IPS-20b (cell line): ENCODE measurements around the gene C21orf58.
"Not testable (repeated sequence)": the region's sequence is repeated elsewhere in the genome, so short reads cannot be mapped to it uniquely, and the experiment has no call there.

Experiments
- H3K27ac ChIP-seq: one replicate; pipeline ENCODE4 v1.5.1; 2013; ENCODE audit warnings: low read length
- H3K27me3 ChIP-seq: 2 replicates; pipeline ENCODE4 v1.6.1; 2013; ENCODE audit warnings: mild to moderate bottlenecking, low read length, inconsistent platforms; ENCODE audit not compliant: insufficient read depth
- H3K36me3 ChIP-seq: 2 replicates; pipeline ENCODE4 v1.6.1; 2013; ENCODE audit warnings: low read depth, mild to moderate bottlenecking, inconsistent platforms, low read length, moderate library complexity; ENCODE audit not compliant: insufficient read depth
- H3K4me1 ChIP-seq: 2 replicates; pipeline ENCODE4 v1.6.1; 2013; ENCODE audit warnings: mild to moderate bottlenecking, control low read depth, inconsistent platforms, low read length, moderate library complexity; ENCODE audit not compliant: insufficient read depth
- H3K4me3 ChIP-seq: 2 replicates; pipeline ENCODE4 v1.5.1; 2013; ENCODE audit warnings: mild to moderate bottlenecking, low read length, inconsistent platforms
- H3K9ac ChIP-seq: 2 replicates; pipeline ENCODE4 v1.6.1; 2013; ENCODE audit warnings: low read depth, mild to moderate bottlenecking, inconsistent platforms, low read length, moderate library complexity
- H3K9me3 ChIP-seq: 2 replicates; pipeline ENCODE4 v1.6.1; 2013; ENCODE audit warnings: mild to moderate bottlenecking, low read depth, low read length, inconsistent platforms; ENCODE audit not compliant: insufficient read depth

C21orf58 gene

GRCh38 chr21:46319186-46319585 lies 4.5 kb downstream of the C21orf58 start:
- peaks cover 15% of the 10 kb centered on the region for H3K4me1 ChIP-seq
- no peak overlapping the region for H3K4me3 ChIP-seq
- no peak overlapping the region for H3K9ac ChIP-seq
- H3K27me3 ChIP-seq, result no peaks in the 10 kb centered on the region
- H3K27ac ChIP-seq, result no peak overlapping the region
- peaks cover 22% of the 10 kb centered on the region for H3K36me3 ChIP-seq
- H3K9me3 ChIP-seq, result no peaks in the 10 kb centered on the region

GRCh38 chr21:46318464-46318845 lies 5.2 kb downstream of the C21orf58 start:
- H3K4me3 ChIP-seq, result no peak overlapping the region
- no peak overlapping the region for H3K9ac ChIP-seq
- no peak overlapping the region for H3K27ac ChIP-seq
- peaks cover 15% of the 10 kb centered on the region for H3K4me1 ChIP-seq
- H3K27me3 ChIP-seq, result no peaks in the 10 kb centered on the region
- H3K36me3 ChIP-seq, result peaks cover 23% of the 10 kb centered on the region
- no peaks in the 10 kb centered on the region for H3K9me3 ChIP-seq

- peaks cover 29% of the 10 kb centered on the region for H3K36me3 ChIP-seq
- no peak overlapping the region for H3K9ac ChIP-seq
Observed at GRCh38 chr21:46317710-46318463, 5.8 kb downstream of the C21orf58 start.

GRCh38 chr21:46316708-46317324 lies 6.9 kb downstream of the C21orf58 start:
- H3K36me3 ChIP-seq, result peaks cover 25% of the 10 kb centered on the region
- H3K9me3 ChIP-seq, result no peaks in the 10 kb centered on the region
- H3K4me3 ChIP-seq, result no peak overlapping the region
- no peak overlapping the region for H3K9ac ChIP-seq
- no peaks in the 10 kb centered on the region for H3K27me3 ChIP-seq
- H3K27ac ChIP-seq, result no peak overlapping the region
- peaks cover 10% of the 10 kb centered on the region; the same call in 1 of the 2 replicates for H3K4me1 ChIP-seq

More at GRCh38 chr21:46317710-46318463, 5.8 kb downstream of the C21orf58 start:
- no peaks in the 10 kb centered on the region for H3K27me3 ChIP-seq
- peaks cover 15% of the 10 kb centered on the region for H3K4me1 ChIP-seq
- H3K4me3 ChIP-seq, result no peak overlapping the region
- H3K9me3 ChIP-seq, result no peaks in the 10 kb centered on the region
- H3K27ac ChIP-seq, result no peak overlapping the region

- Histone ChIP-seq H3K36me3 (peaks cover 17% of the 10 kb centered on the region; the same call in 1 of the 2 replicates), H3K27ac (no peak overlapping the region), H3K4me3 (no peak overlapping the region), H3K9me3 (no peaks in the 10 kb centered on the region), H3K9ac (no peak overlapping the region), H3K27me3 (no peaks in the 10 kb centered on the region), H3K4me1 (peaks cover 7% of the 10 kb centered on the region; the same call in 1 of the 2 replicates)
Observed at GRCh38 chr21:46314441-46315020, 9.1 kb downstream of the C21orf58 start.

- H3K27me3 ChIP-seq, result no peaks in the 10 kb centered on the region
- peaks cover 24% of the 10 kb centered on the region; the same call in 1 of the 2 replicates for H3K36me3 ChIP-seq
Observed at GRCh38 chr21:46312949-46313348, 10.7 kb downstream of the C21orf58 start.

GRCh38 chr21:46311568-46311967 lies 12.1 kb downstream of the C21orf58 start:
- Histone ChIP-seq H3K27ac (no peak overlapping the region), H3K9ac (no peak overlapping the region), H3K27me3 (no peaks in the 10 kb centered on the region), H3K4me3 (no peak overlapping the region), H3K36me3 (peaks cover 33% of the 10 kb centered on the region), H3K4me1 (no peaks in the 10 kb centered on the region), H3K9me3 (no peaks in the 10 kb centered on the region)

More at GRCh38 chr21:46312949-46313348, 10.7 kb downstream of the C21orf58 start:
- H3K27ac ChIP-seq, result no peak overlapping the region
- no peak overlapping the region for H3K9ac ChIP-seq
- no peak overlapping the region for H3K4me3 ChIP-seq
- H3K4me1 ChIP-seq, result no peaks in the 10 kb centered on the region; the same call in 1 of the 2 replicates
- no peaks in the 10 kb centered on the region for H3K9me3 ChIP-seq

GRCh38 chr21:46310260-46310659 lies 13.4 kb downstream of the C21orf58 start:
- H3K27ac ChIP-seq, H3K9me3 ChIP-seq, H3K9ac ChIP-seq, H3K27me3 ChIP-seq, H3K4me3 ChIP-seq, H3K4me1 ChIP-seq: not testable (repeated sequence)
- H3K36me3 ChIP-seq, result peaks cover 32% of the 10 kb centered on the region

GRCh38 chr21:46308431-46308830 lies 15.2 kb downstream of the C21orf58 start:
- peaks cover 38% of the 10 kb centered on the region for H3K36me3 ChIP-seq
- H3K27ac ChIP-seq, result no peak overlapping the region
- H3K27me3 ChIP-seq, result no peaks in the 10 kb centered on the region
- H3K9me3 ChIP-seq, result no peaks in the 10 kb centered on the region
- H3K4me3 ChIP-seq, result no peak overlapping the region
- no peak overlapping the region for H3K9ac ChIP-seq
- H3K4me1 ChIP-seq, result no peaks in the 10 kb centered on the region

GRCh38 chr21:46307625-46308024 lies 16.0 kb downstream of the C21orf58 start:
- Histone ChIP-seq H3K27me3 (no peaks in the 10 kb centered on the region), H3K9me3 (no peaks in the 10 kb centered on the region), H3K36me3 (peaks cover 30% of the 10 kb centered on the region), H3K27ac (no peak overlapping the region), H3K4me3 (no peak overlapping the region), H3K4me1 (no peaks in the 10 kb centered on the region), H3K9ac (no peak overlapping the region)

GRCh38 chr21:46304955-46305354 lies 18.7 kb downstream of the C21orf58 start:
- H3K36me3 ChIP-seq, result peaks cover 42% of the 10 kb centered on the region
- H3K9ac ChIP-seq, result no peak overlapping the region
- no peak overlapping the region for H3K4me3 ChIP-seq
- no peaks in the 10 kb centered on the region for H3K27me3 ChIP-seq
- no peaks in the 10 kb centered on the region for H3K9me3 ChIP-seq
- H3K27ac ChIP-seq, result no peak overlapping the region
- no peaks in the 10 kb centered on the region for H3K4me1 ChIP-seq

GRCh38 chr21:46304437-46304836 lies 19.2 kb downstream of the C21orf58 start:
- H3K36me3 ChIP-seq, result peaks cover 47% of the 10 kb centered on the region
- no peaks in the 10 kb centered on the region for H3K27me3 ChIP-seq
- no peak overlapping the region for H3K27ac ChIP-seq
- H3K9me3 ChIP-seq, result no peaks in the 10 kb centered on the region
- no peak overlapping the region for H3K9ac ChIP-seq
- H3K4me3 ChIP-seq, result no peak overlapping the region
- H3K4me1 ChIP-seq, result no peaks in the 10 kb centered on the region
